Sigmoid colon (tissue), 3 donors: ENCODE results near the gene CPM.

Experiments
- CTCF ChIP-seq, 4 experiments: fragments of 450-650 bp in 3 of 4; fragments of 200-600 bp in 1 of 4; IDR thresholded peaks; one replicate each; pipeline ENCODE4 v1.5.1; 2016 to 2019; ENCODE audit warnings: antibody characterized with exemption in 4 of 4, mild to moderate bottlenecking in 3 of 4, moderate library complexity in 2 of 4
- POLR2A ChIP-seq, 2 donors: fragments of 450-650 bp; IDR thresholded peaks; one replicate each; pipeline ENCODE4 v1.6.1; 2016; ENCODE audit warnings: antibody characterized with exemption in 2 of 2, mild to moderate bottlenecking in 2 of 2, moderate library complexity in 2 of 2

- TF ChIP-seq POLR2A (IDR thresholded peaks at IDR 0.05): no peak
- no peak for TF ChIP-seq CTCF (IDR thresholded peaks at IDR 0.05)
These were observed 117.6 kb downstream of the CPM start for GRCh38 chr12:68815232-68815927.
